VCaP (cell line): ENCODE measurements around the gene SPOCK2.
"Not testable (repeated sequence)": the region's sequence is repeated elsewhere in the genome, so short reads cannot be mapped to it uniquely, and the experiment has no call there.

Source experiments
- H3K27ac ChIP-seq: fragments of 450-650 bp; 2 replicates; pipeline ENCODE4 v1.5.1; 2017
- CTCF ChIP-seq: fragments of 450-650 bp; conservative IDR thresholded peaks from 2 replicates; pipeline ENCODE4 v1.5.1; 2017; ENCODE audit warnings: mild to moderate bottlenecking, moderate library complexity

The SPOCK2 gene

DNA sequence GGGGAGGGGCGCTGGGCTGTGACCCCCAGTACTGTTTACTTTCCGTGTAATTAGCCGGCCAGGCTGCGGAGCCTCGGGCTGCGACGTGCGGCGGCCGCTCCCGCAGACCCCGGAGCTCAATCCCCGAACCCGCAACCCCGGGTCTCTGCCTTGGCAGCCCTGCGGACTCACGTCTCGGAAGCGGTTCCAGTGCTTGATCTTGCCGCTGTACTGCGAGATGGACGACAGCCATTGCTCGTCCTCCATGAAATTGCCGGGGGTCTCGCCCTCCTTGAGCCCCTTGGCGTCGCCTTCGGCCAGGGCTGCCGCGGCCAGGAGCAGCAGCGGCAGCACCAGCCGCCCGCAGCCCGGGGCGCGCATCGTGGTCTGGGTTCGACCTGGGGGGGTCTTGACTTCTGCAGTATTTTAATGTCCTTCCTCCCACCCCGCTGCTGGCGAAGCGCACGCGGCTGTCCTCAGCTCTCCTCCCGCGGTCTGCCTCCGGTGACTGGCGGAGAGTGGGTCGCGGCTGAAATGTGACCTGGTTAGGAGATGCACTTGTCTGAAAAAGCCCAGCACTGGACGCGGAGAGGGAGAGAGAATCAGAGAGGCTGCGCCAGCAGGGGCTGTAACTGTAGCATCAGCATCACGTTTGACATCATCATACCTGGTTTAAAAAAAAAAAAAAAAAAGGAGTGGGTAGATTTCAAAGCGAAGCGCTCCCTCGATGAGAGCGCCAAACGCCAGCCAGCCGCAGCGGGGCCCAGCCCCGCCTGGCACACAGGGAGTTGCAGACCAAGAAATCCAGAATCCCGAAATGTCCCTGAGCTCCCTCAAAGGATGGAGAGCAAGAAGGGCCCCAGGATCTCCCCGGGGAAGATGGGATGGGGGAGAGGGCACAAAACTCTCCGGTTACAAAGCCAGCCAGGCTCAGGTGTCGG is at the start of gene SPOCK2:
SPOCK2 (minus strand) TSS at position 583 of the 920 bp plus-strand sequence; CDS start at position 360, 223 bp downstream.
- no peak within 1 kb of the TSS for H3K27ac ChIP-seq
- no peak for TF ChIP-seq CTCF

DNA sequence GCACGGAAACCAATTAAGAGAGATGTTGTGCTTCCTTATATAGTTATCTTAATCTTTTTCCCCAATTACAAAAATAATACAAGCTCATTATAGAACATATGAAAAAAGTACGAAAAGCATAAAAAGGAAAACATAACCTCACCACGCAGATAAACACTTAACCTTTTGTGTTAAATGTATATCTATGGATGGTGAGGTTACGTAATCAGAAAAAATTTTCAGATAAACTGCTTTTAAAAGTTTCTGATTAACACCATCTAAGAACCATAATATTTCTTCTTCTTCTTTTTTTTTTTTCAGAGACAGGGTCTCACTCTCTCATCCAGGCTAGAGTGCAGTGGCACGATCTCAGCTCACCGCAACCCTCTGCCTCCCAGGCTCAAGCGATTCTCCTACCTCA is 49.2 kb upstream of the SPOCK2 start:
- H3K27ac ChIP-seq = no peak overlapping the region
- no peak for TF ChIP-seq CTCF

DNA sequence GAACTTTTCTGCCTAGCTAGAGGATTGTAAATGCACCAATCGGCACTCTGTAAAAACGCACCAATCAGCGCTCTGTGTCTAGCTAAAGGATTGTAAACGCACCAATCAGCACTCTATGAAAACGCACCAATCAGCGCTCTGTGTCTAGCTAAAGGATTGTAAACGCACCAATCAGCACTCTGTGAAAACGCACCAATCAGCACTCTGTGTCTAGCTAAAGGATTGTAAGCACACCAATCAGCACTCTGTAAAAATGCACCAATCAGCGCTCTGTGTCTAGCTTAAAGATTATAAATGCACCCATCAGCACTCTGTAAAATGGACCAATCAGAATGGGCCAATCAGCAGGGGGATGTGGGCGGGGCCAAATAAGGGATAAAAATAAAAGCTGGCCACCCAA is 47.9 kb upstream of the SPOCK2 start:
- H3K27ac ChIP-seq = not testable (repeated sequence)

- no peak for TF ChIP-seq CTCF
- H3K27ac ChIP-seq = no peak overlapping the region
Observed at GRCh38 chr10:72134785-72135767, 46.7 kb upstream of the SPOCK2 start.

GRCh38 chr10:72133517-72133916 is 45.2 kb upstream of the SPOCK2 start:
- no peak for TF ChIP-seq CTCF
- no peak overlapping the region for H3K27ac ChIP-seq

DNA sequence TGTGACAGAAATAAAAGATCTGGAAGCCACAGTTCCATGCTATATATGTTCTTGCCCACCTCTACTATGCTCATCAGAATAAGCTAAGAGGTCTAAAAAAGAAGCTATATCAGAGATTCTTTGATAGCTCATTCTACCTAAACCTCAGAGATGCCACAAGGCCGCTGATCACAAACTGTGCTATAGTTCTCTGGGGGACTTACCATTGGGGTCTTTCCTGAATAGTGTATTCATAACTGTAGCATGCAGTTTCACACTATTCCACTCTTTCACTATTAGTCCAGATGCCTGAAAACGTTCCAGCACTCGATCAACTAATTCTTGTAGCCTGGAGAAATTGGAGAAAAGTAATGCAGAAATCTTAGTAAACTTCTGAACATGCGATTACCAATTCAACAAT is 44.5 kb upstream of the SPOCK2 start:
- TF ChIP-seq CTCF = no peak
- no peak overlapping the region for H3K27ac ChIP-seq

- TF ChIP-seq CTCF = no peak
- H3K27ac ChIP-seq = no peak overlapping the region
Observed at GRCh38 chr10:72127571-72127970, 39.2 kb upstream of the SPOCK2 start.
